Mesendoderm (in vitro differentiated cells): ENCODE measurements around the gene SSNA1. TPM values are rescaled to one million over a fixed set of nuclear protein-coding genes. Genes with fewer than 3 reads are reported as not detected.

Experiments
- small RNA-seq: library from polyadenylated mRNA; stranded (forward); fragments of <200 nt; extraction: miRNeasy Mini kit (QIAGEN cat#:217004); gene quantifications from one replicate; pipeline ENCODE3, GENCODE V24; 2013; ENCODE audit not compliant: insufficient read depth

Gene SSNA1

Small RNA genes within 50 kb of the gene (small RNA-seq; reads per million reads assigned to genes)
- not detected for gene MIR3621
